Measurements from ENCODE around the gene PPP1R9B.
A peak's percentile ranks its signal among the peaks of the same experiment; 100 is the strongest.

Gene PPP1R9B

GRCh38 chr17:50171371-50172071, 21.0 kb upstream of the PPP1R9B start:
- Histone ChIP-seq H3K36me3 (ENCODE audit: insufficient read depth, insufficient read length, low read length) (no peaks in the 10 kb centered on the region), H3K9me3 (ENCODE audit: insufficient read depth, low read length) (no peaks in the 10 kb centered on the region), H3K27me3 (ENCODE audit: insufficient read depth, insufficient read length) (no peaks in the 10 kb centered on the region), H3K4me1 (ENCODE audit: insufficient read depth, insufficient read length) (peaks cover 23% of the 10 kb centered on the region), H3K9ac (ENCODE audit: insufficient read length, low read depth) (no peak overlapping the region), H3K4me3 (ENCODE audit: insufficient read length, low read depth) (no peak overlapping the region)
- no peak for DNase-seq (ENCODE audit: low read depth, low spot score)
- TF ChIP-seq YY1 (IDR thresholded peaks at IDR 0.05; ENCODE audit: insufficient read depth, insufficient read length) (no peak), SUZ12 (IDR thresholded peaks at IDR 0.05; ENCODE audit: extremely low read depth, insufficient read depth, insufficient read length) (no peak), ZNF274 (IDR thresholded peaks at IDR 0.05; ENCODE audit: low read depth, low read length) (no peak)

GRCh38 chr17:50170662-50171370, 20.3 kb upstream of the PPP1R9B start:
- H3K9ac ChIP-seq (ENCODE audit: insufficient read length, low read depth) = no peak overlapping the region
- peaks cover 24% of the 10 kb centered on the region for H3K4me1 ChIP-seq (ENCODE audit: insufficient read depth, insufficient read length)
- H3K36me3 ChIP-seq (ENCODE audit: insufficient read depth, insufficient read length, low read length) = no peaks in the 10 kb centered on the region
- no peak for DNase-seq (ENCODE audit: low read depth, low spot score)
- H3K4me3 ChIP-seq (ENCODE audit: insufficient read length, low read depth) = no peak overlapping the region
- no peaks in the 10 kb centered on the region for H3K27me3 ChIP-seq (ENCODE audit: insufficient read depth, insufficient read length)
- no peak for TF ChIP-seq YY1 (IDR thresholded peaks at IDR 0.05; ENCODE audit: insufficient read depth, insufficient read length)
- TF ChIP-seq ZNF274 (IDR thresholded peaks at IDR 0.05; ENCODE audit: low read depth, low read length) = no peak
- no peak for TF ChIP-seq SUZ12 (IDR thresholded peaks at IDR 0.05; ENCODE audit: extremely low read depth, insufficient read depth, insufficient read length)
- H3K9me3 ChIP-seq (ENCODE audit: insufficient read depth, low read length) = no peaks in the 10 kb centered on the region

- H3K9me3 ChIP-seq (ENCODE audit: insufficient read depth, low read length) = no peaks in the 10 kb centered on the region
- H3K36me3 ChIP-seq (ENCODE audit: insufficient read depth, insufficient read length, low read length) = no peaks in the 10 kb centered on the region
- H3K4me1 ChIP-seq (ENCODE audit: insufficient read depth, insufficient read length) = peaks cover 18% of the 10 kb centered on the region
- TF ChIP-seq ZNF274 (IDR thresholded peaks at IDR 0.05; ENCODE audit: low read depth, low read length) (no peak), YY1 (IDR thresholded peaks at IDR 0.05; ENCODE audit: insufficient read depth, insufficient read length) (no peak), SUZ12 (IDR thresholded peaks at IDR 0.05; ENCODE audit: extremely low read depth, insufficient read depth, insufficient read length) (no peak)
- no peaks in the 10 kb centered on the region for H3K27me3 ChIP-seq (ENCODE audit: insufficient read depth, insufficient read length)
- H3K9ac ChIP-seq (ENCODE audit: insufficient read length, low read depth) = no peak overlapping the region
- no peak for DNase-seq (ENCODE audit: low read depth, low spot score)
- no peak overlapping the region for H3K4me3 ChIP-seq (ENCODE audit: insufficient read length, low read depth)
Measured at GRCh38 chr17:50169881-50170459, 19.5 kb upstream of the PPP1R9B start.

GRCh38 chr17:50169121-50169764, 18.8 kb upstream of the PPP1R9B start:
- no peak for DNase-seq (ENCODE audit: low read depth, low spot score)
- Histone ChIP-seq H3K27me3 (ENCODE audit: insufficient read depth, insufficient read length) (no peaks in the 10 kb centered on the region), H3K4me3 (ENCODE audit: insufficient read length, low read depth) (no peak overlapping the region), H3K4me1 (ENCODE audit: insufficient read depth, insufficient read length) (peaks cover 22% of the 10 kb centered on the region), H3K9me3 (ENCODE audit: insufficient read depth, low read length) (no peaks in the 10 kb centered on the region), H3K36me3 (ENCODE audit: insufficient read depth, insufficient read length, low read length) (no peaks in the 10 kb centered on the region), H3K9ac (ENCODE audit: insufficient read length, low read depth) (no peak overlapping the region)
- TF ChIP-seq SUZ12 (IDR thresholded peaks at IDR 0.05; ENCODE audit: extremely low read depth, insufficient read depth, insufficient read length) = no peak
- no peak for TF ChIP-seq YY1 (IDR thresholded peaks at IDR 0.05; ENCODE audit: insufficient read depth, insufficient read length)
- no peak for TF ChIP-seq ZNF274 (IDR thresholded peaks at IDR 0.05; ENCODE audit: low read depth, low read length)

GRCh38 chr17:50168319-50168718, 17.8 kb upstream of the PPP1R9B start:
- no peak overlapping the region for H3K4me3 ChIP-seq (ENCODE audit: insufficient read length, low read depth)
- no peak for TF ChIP-seq ZNF274 (IDR thresholded peaks at IDR 0.05; ENCODE audit: low read depth, low read length)
- TF ChIP-seq YY1 (IDR thresholded peaks at IDR 0.05; ENCODE audit: insufficient read depth, insufficient read length) = no peak
- TF ChIP-seq SUZ12 (IDR thresholded peaks at IDR 0.05; ENCODE audit: extremely low read depth, insufficient read depth, insufficient read length) = no peak
- no peaks in the 10 kb centered on the region for H3K9me3 ChIP-seq (ENCODE audit: insufficient read depth, low read length)
- no peak for DNase-seq (ENCODE audit: low read depth, low spot score)
- H3K36me3 ChIP-seq (ENCODE audit: insufficient read depth, insufficient read length, low read length) = no peaks in the 10 kb centered on the region
- no peaks in the 10 kb centered on the region for H3K27me3 ChIP-seq (ENCODE audit: insufficient read depth, insufficient read length)
- no peak overlapping the region for H3K9ac ChIP-seq (ENCODE audit: insufficient read length, low read depth)
- H3K4me1 ChIP-seq (ENCODE audit: insufficient read depth, insufficient read length) = peaks cover 27% of the 10 kb centered on the region

- DNase-seq (ENCODE audit: low read depth, low spot score) = no peak
- TF ChIP-seq SUZ12 (IDR thresholded peaks at IDR 0.05; ENCODE audit: extremely low read depth, insufficient read depth, insufficient read length) (no peak), ZNF274 (IDR thresholded peaks at IDR 0.05; ENCODE audit: low read depth, low read length) (no peak), YY1 (IDR thresholded peaks at IDR 0.05; ENCODE audit: insufficient read depth, insufficient read length) (no peak)
- H3K4me1 ChIP-seq (ENCODE audit: insufficient read depth, insufficient read length) = peaks cover 24% of the 10 kb centered on the region
- H3K27me3 ChIP-seq (ENCODE audit: insufficient read depth, insufficient read length) = peaks cover 5% of the 10 kb centered on the region
- H3K4me3 ChIP-seq (ENCODE audit: insufficient read length, low read depth) = no peak overlapping the region
- peak overlapping the region; percentile 62 for H3K9ac ChIP-seq (ENCODE audit: insufficient read length, low read depth)
- H3K36me3 ChIP-seq (ENCODE audit: insufficient read depth, insufficient read length, low read length) = no peaks in the 10 kb centered on the region
- H3K9me3 ChIP-seq (ENCODE audit: insufficient read depth, low read length) = no peaks in the 10 kb centered on the region
Measured at GRCh38 chr17:50167371-50167770, 16.9 kb upstream of the PPP1R9B start.

All from NT2/D1 (cell line).